WTC11 (cell line): ENCODE results near the gene MRTFB. TPM values are rescaled to one million over a fixed set of nuclear protein-coding genes. Genes with fewer than 3 reads are reported as not detected.

ENCODE experiments used
- ATAC-seq: fragments of 200-7000 bp; cut with Tn5 transposase; 2 replicates; pipeline ENCODE4 v1.10.0; 2021; ENCODE audit warnings: mild to moderate bottlenecking, moderate library complexity
- CTCF ChIA-PET: fragments of 300-600 bp; sonication (Branson Sonifier 250); formaldehyde crosslinking; loops from one replicate; lab custom pipeline; 2021; ENCODE audit warnings: antibody characterized with exemption; lab: Charles Lee
- POLR2A ChIA-PET: fragments of 350-600 bp; sonication (Branson Sonifier 250); formaldehyde crosslinking; loops from one replicate; lab custom pipeline; 2021; ENCODE audit warnings: antibody characterized with exemption; lab: Charles Lee
- DNase-seq: peaks from one replicate; pipeline ENCODE4 v3.0.0; 2021; ENCODE audit warnings: low spot score
- H3K27ac Mint-ChIP-seq: 2 replicates; pipeline ENCODE4 v1.8.0; 2021; ENCODE audit warnings: mixed read lengths
- H3K27me3 Mint-ChIP-seq: 2 replicates; pipeline ENCODE4 v1.8.0; 2021; ENCODE audit warnings: low read depth, mild to moderate bottlenecking, moderate library complexity, mixed read lengths
- H3K36me3 Mint-ChIP-seq: 2 replicates; pipeline ENCODE4 v1.8.0; 2021; ENCODE audit warnings: mixed read lengths
- H3K4me1 Mint-ChIP-seq: 2 replicates; pipeline ENCODE4 v1.8.0; 2022; ENCODE audit warnings: mixed read lengths
- H3K4me3 Mint-ChIP-seq: 2 replicates; pipeline ENCODE4 v1.8.0; 2021; ENCODE audit warnings: mild to moderate bottlenecking, moderate library complexity, mixed read lengths
- H3K9me3 Mint-ChIP-seq: 2 replicates; pipeline ENCODE4 v1.8.0; 2021; ENCODE audit warnings: mixed read lengths
- AR ChIP-seq: fragments of 250-450 bp; sonication (Bioruptor Pico); IDR thresholded peaks from 2 replicates; pipeline ENCODE4 v1.9.0; 2021; ENCODE audit warnings: mild to moderate bottlenecking
- ETV6 ChIP-seq: sonication (generic); formaldehyde crosslinking; IDR thresholded peaks from 2 replicates; pipeline ENCODE4 v1.8.1; 2022; ENCODE audit warnings: mild to moderate bottlenecking, missing genetic modification reagents
- FOXP4 ChIP-seq: sonication (generic); formaldehyde crosslinking; IDR thresholded peaks from 2 replicates; pipeline ENCODE4 v1.8.0; 2022; ENCODE audit warnings: mild to moderate bottlenecking, missing genetic modification reagents
- KAT7 ChIP-seq: sonication (generic); formaldehyde crosslinking; IDR thresholded peaks from 2 replicates; pipeline ENCODE4 v1.8.1; 2023; ENCODE audit warnings: missing genetic modification reagents, mild to moderate bottlenecking, borderline replicate concordance
- MAX ChIP-seq: sonication (generic); formaldehyde crosslinking; IDR thresholded peaks from 2 replicates; pipeline ENCODE4 v1.8.0; 2022; ENCODE audit warnings: mild to moderate bottlenecking, missing genetic modification reagents
- ZBTB43 ChIP-seq: sonication (generic); formaldehyde crosslinking; IDR thresholded peaks from 2 replicates; pipeline ENCODE4 v1.8.1; 2023; ENCODE audit warnings: mild to moderate bottlenecking, missing genetic modification reagents
- ZNF281 ChIP-seq: sonication (generic); formaldehyde crosslinking; IDR thresholded peaks from 2 replicates; pipeline ENCODE4 v1.8.0; 2023; ENCODE audit warnings: mild to moderate bottlenecking, missing genetic modification reagents
- ZNF416 ChIP-seq: fragments of 250-450 bp; sonication (Bioruptor Pico); IDR thresholded peaks from 2 replicates; pipeline ENCODE4 v1.9.0; 2021; ENCODE audit warnings: mild to moderate bottlenecking, inconsistent platforms
- ZNF425 ChIP-seq: fragments of 250-450 bp; sonication (Bioruptor Pico); conservative IDR thresholded peaks from 2 replicates; pipeline ENCODE4 v1.9.0; 2021; ENCODE audit warnings: mild to moderate bottlenecking
- ZNF512 ChIP-seq: sonication (generic); formaldehyde crosslinking; IDR thresholded peaks from 2 replicates; pipeline ENCODE4 v1.8.1; 2022; ENCODE audit warnings: missing genetic modification reagents, borderline replicate concordance
- total RNA-seq: library from RNA; stranded (reverse); gene quantifications from 3 replicates; pipeline ENCODE4 v1.2.3, GENCODE V29; 2021

MRTFB gene
- total RNA-seq, 1 experiment from 2014 or later, result 30.8 TPM

- TF ChIP-seq ZBTB43 (CRISPR knock-in tag) (no peak), AR (CRISPR knock-in tag) (no peak), ETV6 (no peak), MAX (CRISPR knock-in tag) (no peak), ZNF416 (CRISPR knock-in tag) (no peak), FOXP4 (CRISPR knock-in tag) (no peak), KAT7 (CRISPR knock-in tag) (no peak)
These were observed 204.8 kb downstream of the MRTFB start (continued) for GRCh38 chr16:14275934-14276333.

- POLR2A ChIA-PET, result no interaction called here
- peak overlapping the region; percentile 2; the same call in 1 of the 2 replicates for H3K27ac Mint-ChIP-seq
- DNase-seq (no peak), ATAC-seq (no peak)
- H3K4me1 Mint-ChIP-seq, result peaks cover 34% of the 10 kb centered on the region
- TF ChIP-seq ZNF512 (CRISPR knock-in tag) (no peak), ZNF281 (no peak), ZNF425 (no peak)
- peaks cover 8% of the 10 kb centered on the region; the same call in 1 of the 2 replicates for H3K36me3 Mint-ChIP-seq
- H3K4me3 Mint-ChIP-seq, result no peak overlapping the region
- CTCF ChIA-PET, result interaction anchor here (1.1 to 2.2 kb wide), 7 partner anchors 11 to 359 kb away, joined by 3 to 9 read pairs (median 5); partner anchors contain the start of gene ERCC4
- peaks cover 11% of the 10 kb centered on the region for H3K9me3 Mint-ChIP-seq
- no peaks in the 10 kb centered on the region for H3K27me3 Mint-ChIP-seq
These were observed 207.6 kb downstream of the MRTFB start for GRCh38 chr16:14278749-14279148.
